Measurements from ENCODE around the gene SPPL3. TPM values are rescaled to one million over a fixed set of nuclear protein-coding genes. Genes with fewer than 3 reads are reported as not detected.

The SPPL3 gene
- total RNA-seq, 4 donors from 2014 or later, result 25.5 to 30.4 (median 29.0) TPM

GRCh38 chr12:120836114-120836684, 68.0 kb downstream of the SPPL3 start:
- Histone ChIP-seq H3K4me3 (no peak overlapping the region), H3K36me3 (no peaks in the 10 kb centered on the region)

GRCh38 chr12:120835657-120836056, 68.5 kb downstream of the SPPL3 start:
- H3K4me3 ChIP-seq, result no peak overlapping the region
- no peaks in the 10 kb centered on the region for H3K9me3 ChIP-seq
- peak overlapping the region in 1 of 4 donors; percentile 7 for H3K27ac ChIP-seq
- DNase-seq (ENCODE audit: low spot score in 2 of 2), result no peak
- H3K4me1 ChIP-seq, result peaks cover 0 to 58% (median 26%) of the 10 kb centered on the region in 4 donors
- no peaks in the 10 kb centered on the region for H3K27me3 ChIP-seq
- H3K36me3 ChIP-seq, result no peaks in the 10 kb centered on the region
- no peak for TF ChIP-seq CTCF (IDR thresholded peaks at IDR 0.05)
- TF ChIP-seq EP300 (IDR thresholded peaks at IDR 0.05), result no peak
- TF ChIP-seq POLR2A (IDR thresholded peaks at IDR 0.05), result no peak
- 25 to 30% methylated on average over 1 of the region's 1 CpG for WGBS, 2 donors

More at GRCh38 chr12:120836114-120836684, 68.0 kb downstream of the SPPL3 start:
- peaks cover 0 to 58% (median 23%) of the 10 kb centered on the region in 4 donors for H3K4me1 ChIP-seq
- H3K9me3 ChIP-seq, result no peaks in the 10 kb centered on the region
- DNase-seq (ENCODE audit: low spot score in 2 of 2), result no peak
- TF ChIP-seq CTCF (IDR thresholded peaks at IDR 0.05), result no peak
- no peak for TF ChIP-seq EP300 (IDR thresholded peaks at IDR 0.05)
- no peak for TF ChIP-seq POLR2A (IDR thresholded peaks at IDR 0.05)
- no peaks in the 10 kb centered on the region for H3K27me3 ChIP-seq
- no peak overlapping the region for H3K27ac ChIP-seq
- 92 to 93% methylated on average over 4 of the region's 4 CpGs for WGBS, 2 donors

GRCh38 chr12:120835304-120835612, 68.9 kb downstream of the SPPL3 start:
- Histone ChIP-seq H3K36me3 (no peaks in the 10 kb centered on the region), H3K4me1 (peaks cover 0 to 59% (median 25%) of the 10 kb centered on the region in 4 donors), H3K4me3 (no peak overlapping the region), H3K27me3 (no peaks in the 10 kb centered on the region), H3K9me3 (no peaks in the 10 kb centered on the region), H3K27ac (peak overlapping the region in 1 of 4 donors; percentile 7)
- TF ChIP-seq CTCF (IDR thresholded peaks at IDR 0.05) (no peak), EP300 (IDR thresholded peaks at IDR 0.05) (no peak), POLR2A (IDR thresholded peaks at IDR 0.05) (no peak)
- 39 to 49% methylated on average over 4 of the region's 4 CpGs for WGBS, 2 donors
- no peak for DNase-seq (ENCODE audit: low spot score in 2 of 2)

GRCh38 chr12:120834489-120835303, 69.5 kb downstream of the SPPL3 start:
- H3K4me1 ChIP-seq, result peaks cover 0 to 59% (median 26%) of the 10 kb centered on the region in 4 donors
- no peak for DNase-seq (ENCODE audit: low spot score in 2 of 2)
- H3K4me3 ChIP-seq, result no peak overlapping the region
- H3K9me3 ChIP-seq, result no peaks in the 10 kb centered on the region
- no peaks in the 10 kb centered on the region for H3K27me3 ChIP-seq
- WGBS, 2 donors, result 59 to 60% methylated on average over 4 of the region's 4 CpGs
- peak overlapping the region in 2 of 4 donors; percentile 7 to 8 for H3K27ac ChIP-seq
- H3K36me3 ChIP-seq, result no peaks in the 10 kb centered on the region
- TF ChIP-seq CTCF (IDR thresholded peaks at IDR 0.05) (no peak), EP300 (IDR thresholded peaks at IDR 0.05) (no peak), POLR2A (IDR thresholded peaks at IDR 0.05) (no peak)

- H3K4me1 ChIP-seq, result peaks cover 0 to 68% (median 34%) of the 10 kb centered on the region in 4 donors
These were observed 70.3 kb downstream of the SPPL3 start for GRCh38 chr12:120833849-120834248.

More at GRCh38 chr12:120833849-120834248, 70.3 kb downstream of the SPPL3 start:
- Histone ChIP-seq H3K36me3 (no peaks in the 10 kb centered on the region), H3K27me3 (no peaks in the 10 kb centered on the region), H3K4me3 (no peak overlapping the region), H3K9me3 (no peaks in the 10 kb centered on the region), H3K27ac (peak overlapping the region in 2 of 4 donors; percentile 7 to 8)
- no peak for DNase-seq (ENCODE audit: low spot score in 2 of 2)
- 67 to 69% methylated on average over 4 of the region's 4 CpGs for WGBS, 2 donors
- TF ChIP-seq EP300 (IDR thresholded peaks at IDR 0.05) (no peak), POLR2A (IDR thresholded peaks at IDR 0.05) (no peak), CTCF (IDR thresholded peaks at IDR 0.05) (no peak)

Measured in tibial nerve (tissue), 4 donors.